Suprapubic skin (tissue), 3 donors: ENCODE data around the gene PCDH1.

ENCODE experiments used
- EP300 ChIP-seq: sonication (generic); formaldehyde crosslinking; IDR thresholded peaks from one replicate; pipeline ENCODE4 v1.6.1; 2017; ENCODE audit warnings: antibody characterized with exemption
- TF ChIP-seq, protein P1 (sequence below), 2 donors: fragments of 200-600 bp in 1 of 2; fragments of 450-650 bp in 1 of 2; sonication (generic) in 1 of 2; IDR thresholded peaks; one replicate each; pipeline ENCODE4 v1.5.1; 2016 to 2019; ENCODE audit warnings: antibody characterized with exemption in 2 of 2, mild to moderate bottlenecking in 1 of 2, moderate library complexity in 1 of 2

DNA sequence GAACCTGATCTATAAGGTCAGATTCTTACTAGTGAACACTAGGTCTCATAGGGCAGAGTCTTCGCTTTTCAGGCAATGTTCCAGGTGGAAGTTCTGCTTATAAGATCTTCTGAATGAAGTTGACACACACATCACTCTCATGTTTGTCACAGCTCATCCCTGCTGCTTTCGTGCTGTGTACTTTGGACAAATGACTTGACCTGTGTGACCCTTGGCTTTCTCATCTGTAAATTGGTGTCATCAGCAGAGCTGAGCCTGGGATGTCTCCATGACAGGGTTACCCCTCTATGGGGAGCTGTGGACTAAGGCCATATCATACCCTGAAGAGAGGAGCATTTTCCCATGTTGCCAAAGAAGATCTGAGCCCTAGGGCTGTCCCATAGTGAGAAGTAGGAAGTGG, 48.2 kb upstream of the PCDH1 start:
- TF ChIP-seq, protein P1, sequence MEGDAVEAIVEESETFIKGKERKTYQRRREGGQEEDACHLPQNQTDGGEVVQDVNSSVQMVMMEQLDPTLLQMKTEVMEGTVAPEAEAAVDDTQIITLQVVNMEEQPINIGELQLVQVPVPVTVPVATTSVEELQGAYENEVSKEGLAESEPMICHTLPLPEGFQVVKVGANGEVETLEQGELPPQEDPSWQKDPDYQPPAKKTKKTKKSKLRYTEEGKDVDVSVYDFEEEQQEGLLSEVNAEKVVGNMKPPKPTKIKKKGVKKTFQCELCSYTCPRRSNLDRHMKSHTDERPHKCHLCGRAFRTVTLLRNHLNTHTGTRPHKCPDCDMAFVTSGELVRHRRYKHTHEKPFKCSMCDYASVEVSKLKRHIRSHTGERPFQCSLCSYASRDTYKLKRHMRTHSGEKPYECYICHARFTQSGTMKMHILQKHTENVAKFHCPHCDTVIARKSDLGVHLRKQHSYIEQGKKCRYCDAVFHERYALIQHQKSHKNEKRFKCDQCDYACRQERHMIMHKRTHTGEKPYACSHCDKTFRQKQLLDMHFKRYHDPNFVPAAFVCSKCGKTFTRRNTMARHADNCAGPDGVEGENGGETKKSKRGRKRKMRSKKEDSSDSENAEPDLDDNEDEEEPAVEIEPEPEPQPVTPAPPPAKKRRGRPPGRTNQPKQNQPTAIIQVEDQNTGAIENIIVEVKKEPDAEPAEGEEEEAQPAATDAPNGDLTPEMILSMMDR (IDR thresholded peaks at IDR 0.05) = no peak
- no peak for TF ChIP-seq EP300
